Stimulated activated CD4-positive, alpha-beta T cell treated with anti-CD3 and anti-CD28 coated beads, Interleukin-4, amount 100 ng/mL, for 24 hours (primary cell): ENCODE measurements around the gene SMTNL1.

Source experiments
- DNase-seq: peaks from one replicate; pipeline ENCODE4 v3.0.0-alpha.2; 2020

The SMTNL1 gene

DNA sequence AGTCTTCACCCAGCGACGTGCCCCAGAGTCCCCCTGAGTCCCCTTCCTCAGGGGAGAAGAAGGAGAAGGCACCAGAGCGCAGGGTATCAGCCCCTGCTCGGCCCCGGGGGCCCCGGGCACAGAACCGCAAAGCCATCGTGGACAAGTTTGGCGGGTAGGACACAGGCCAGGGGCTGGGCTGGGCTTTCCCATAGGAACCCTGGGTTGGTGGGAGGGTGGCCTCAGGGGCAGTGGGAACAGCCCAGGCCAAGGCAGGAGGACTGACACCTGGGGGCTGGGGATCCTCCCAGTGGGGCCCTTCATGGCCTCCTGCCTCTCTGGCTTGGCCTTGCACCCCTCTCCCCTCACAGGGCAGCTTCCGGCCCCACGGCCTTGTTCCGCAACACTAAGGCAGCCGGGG, 8.5 kb downstream of the SMTNL1 start:
- DNase-seq = no peak

DNA sequence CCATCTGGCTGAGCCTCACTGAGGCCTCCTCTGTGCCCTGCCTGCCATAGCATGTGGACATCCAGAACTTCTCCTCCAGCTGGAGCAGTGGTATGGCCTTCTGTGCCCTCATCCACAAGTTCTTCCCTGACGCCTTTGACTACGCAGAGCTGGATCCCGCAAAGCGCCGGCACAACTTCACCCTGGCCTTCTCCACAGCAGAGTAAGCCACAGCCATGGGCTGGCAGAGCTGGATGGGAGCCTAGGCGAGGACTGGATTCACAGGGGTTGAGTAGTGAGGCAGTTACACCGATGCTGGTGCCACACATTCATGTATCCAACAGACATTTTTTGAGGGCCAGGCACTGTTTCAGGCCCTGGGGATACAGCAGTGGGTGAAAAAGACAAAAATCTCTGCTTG, 9.1 kb downstream of the SMTNL1 start:
- DNase-seq = no peak

GRCh38 chr11:57546869-57547475, 9.6 kb downstream of the SMTNL1 start:
- DNase-seq = no peak

GRCh38 chr11:57547854-57548377, 10.5 kb downstream of the SMTNL1 start:
- no peak for DNase-seq

- no peak for DNase-seq
Measured at GRCh38 chr11:57549983-57550382, 12.6 kb downstream of the SMTNL1 start.

GRCh38 chr11:57551941-57552340, 14.5 kb downstream of the SMTNL1 start:
- no peak for DNase-seq

GRCh38 chr11:57552479-57552878, 15.1 kb downstream of the SMTNL1 start:
- no peak for DNase-seq

GRCh38 chr11:57555393-57555792, 18.0 kb downstream of the SMTNL1 start:
- no peak for DNase-seq

GRCh38 chr11:57556041-57556440, 18.6 kb downstream of the SMTNL1 start:
- no peak for DNase-seq

DNA sequence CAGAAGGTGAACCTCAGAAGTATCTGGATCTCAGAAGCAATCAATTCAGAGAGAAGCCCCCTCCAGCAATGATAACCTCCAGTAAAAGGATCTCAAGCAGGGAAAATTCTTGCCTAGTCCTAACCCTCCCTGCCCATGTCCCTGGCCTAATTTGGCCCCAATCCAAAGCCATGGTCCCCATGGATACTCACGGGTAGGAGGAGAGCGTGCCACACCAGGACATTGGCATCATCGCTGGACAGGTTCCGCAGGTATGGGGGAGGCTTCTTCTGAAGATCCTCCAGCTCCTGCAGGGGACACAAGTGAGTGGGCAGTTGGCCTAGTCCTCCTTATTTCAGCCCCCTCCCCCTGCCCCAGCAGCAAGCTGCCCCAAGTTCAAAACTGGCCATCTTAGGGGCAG, 22.8 kb downstream of the SMTNL1 start:
- no peak for DNase-seq

GRCh38 chr11:57562596-57562995, 25.2 kb downstream of the SMTNL1 start:
- DNase-seq = no peak

- peak; percentile 20 for DNase-seq
Measured at GRCh38 chr11:57566005-57566904, 28.9 kb downstream of the SMTNL1 start.

- peak; percentile 27 for DNase-seq
Measured at GRCh38 chr11:57566905-57567514, 29.6 kb downstream of the SMTNL1 start.

GRCh38 chr11:57567515-57568329, 30.3 kb downstream of the SMTNL1 start, which contains the start of gene UBE2L6:
Gene UBE2L6 (minus strand): TSS chr11:57567672. CDS start chr11:57567611, 61 bp downstream.
- DNase-seq = peak; percentile 61

GRCh38 chr11:57568330-57568766, 31.0 kb downstream of the SMTNL1 start:
- DNase-seq = peak; percentile 92

DNA sequence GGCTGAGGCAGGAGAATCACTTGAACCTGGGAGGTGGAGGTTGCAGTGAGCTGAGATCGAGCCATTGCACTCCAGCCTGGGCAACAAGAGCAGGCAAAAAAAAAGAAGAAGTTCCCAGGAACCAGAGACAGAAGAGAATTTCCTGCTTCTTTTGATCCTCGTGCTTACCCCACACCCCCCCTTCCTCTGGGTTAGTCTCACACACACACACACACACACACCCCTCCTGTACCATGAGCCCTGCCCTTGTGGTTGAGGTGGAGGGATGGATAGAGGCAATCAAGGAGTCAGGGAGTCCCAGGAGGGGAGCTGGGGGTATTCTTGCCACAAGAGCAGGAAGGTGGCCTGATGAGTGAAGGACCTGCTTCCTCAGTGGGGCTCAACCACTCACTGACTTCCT, 34.2 kb downstream of the SMTNL1 start:
- DNase-seq = no peak

DNA sequence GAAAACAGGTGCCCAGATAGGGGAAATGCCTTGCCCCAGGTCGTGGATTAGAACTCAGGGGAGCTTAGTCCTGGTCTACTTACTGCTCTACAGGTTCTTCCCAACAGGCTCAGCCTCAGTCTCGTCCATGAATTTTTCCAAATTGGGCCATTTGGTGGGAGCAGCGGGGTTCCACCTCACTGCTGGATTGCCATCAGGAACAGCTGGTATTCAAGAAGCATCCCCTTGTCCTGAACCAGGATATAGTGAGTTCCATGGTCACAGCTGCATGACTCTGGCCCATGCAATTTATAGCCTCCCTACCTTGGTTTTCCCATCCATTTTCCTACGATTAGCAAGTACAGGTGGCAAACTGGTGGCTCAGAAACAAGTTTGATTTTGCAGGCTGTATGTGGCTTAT, 36.7 kb downstream of the SMTNL1 start:
- DNase-seq = no peak

- DNase-seq = no peak
Measured at GRCh38 chr11:57584341-57584740, 46.9 kb downstream of the SMTNL1 start.

- no peak for DNase-seq
Measured at GRCh38 chr11:57585301-57585700, 47.9 kb downstream of the SMTNL1 start.

DNA sequence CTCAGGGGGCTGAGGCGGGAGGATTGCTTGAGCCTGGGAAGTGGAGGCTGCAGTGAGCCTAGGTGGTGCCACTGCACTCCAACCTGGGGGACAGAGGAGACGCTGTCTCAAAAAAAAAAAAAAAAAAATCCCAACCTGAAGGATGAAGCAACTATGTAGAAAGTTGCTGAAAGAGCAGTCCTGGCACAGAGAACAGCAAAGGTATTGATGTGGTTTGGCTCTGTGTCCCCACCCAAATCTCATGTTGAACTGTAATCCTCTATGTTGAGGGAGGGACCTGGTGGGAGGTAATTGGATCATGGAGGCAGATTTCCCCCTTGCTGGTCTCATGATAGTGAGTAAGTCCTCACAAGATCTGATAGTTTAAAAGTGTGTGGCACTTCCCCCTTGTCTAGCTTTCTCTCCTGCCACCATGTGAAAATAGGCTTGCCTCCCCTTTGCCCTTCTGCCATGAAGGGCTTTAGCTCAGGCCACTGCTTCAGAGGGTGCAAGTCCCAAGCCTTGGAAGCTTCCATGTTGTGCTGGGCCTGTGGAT, 49.4 kb downstream of the SMTNL1 start:
- DNase-seq = no peak

- no peak for DNase-seq
Measured at GRCh38 chr11:57588046-57588710, 50.8 kb downstream of the SMTNL1 start.
